IPS-15b (cell line): ENCODE measurements around the gene UROC1.

ENCODE experiments used
- H3K27me3 ChIP-seq: one replicate; pipeline ENCODE4 v1.6.1; 2013; ENCODE audit warnings: low read length; ENCODE audit not compliant: control insufficient read depth, insufficient read depth
- H3K36me3 ChIP-seq: one replicate; pipeline ENCODE4 v1.6.1; 2013; ENCODE audit warnings: low read length; ENCODE audit not compliant: control insufficient read depth, insufficient read depth
- H3K4me1 ChIP-seq: one replicate; pipeline ENCODE4 v1.6.1; 2013; ENCODE audit warnings: mild to moderate bottlenecking, low read length; ENCODE audit not compliant: control insufficient read depth, insufficient read depth
- H3K4me3 ChIP-seq: one replicate; pipeline ENCODE4 v1.5.1; 2013; ENCODE audit warnings: low read depth, low read length
- H3K9ac ChIP-seq: one replicate; pipeline ENCODE4 v1.6.1; 2013; ENCODE audit warnings: low read depth, mild to moderate bottlenecking, low read length
- H3K9me3 ChIP-seq: one replicate; pipeline ENCODE4 v1.6.1; 2013; ENCODE audit warnings: mild to moderate bottlenecking, low read length; ENCODE audit not compliant: control insufficient read depth, insufficient read depth

UROC1 gene

GRCh38 chr3:126507886-126508285 lies 9.7 kb downstream of the UROC1 start:
- Histone ChIP-seq H3K4me3 (no peak overlapping the region), H3K9ac (no peak overlapping the region), H3K9me3 (no peaks in the 10 kb centered on the region), H3K27me3 (no peaks in the 10 kb centered on the region), H3K36me3 (no peaks in the 10 kb centered on the region), H3K4me1 (no peaks in the 10 kb centered on the region)

- H3K27me3 ChIP-seq, result no peaks in the 10 kb centered on the region
- no peaks in the 10 kb centered on the region for H3K4me1 ChIP-seq
- H3K9me3 ChIP-seq, result no peaks in the 10 kb centered on the region
- no peak overlapping the region for H3K9ac ChIP-seq
- H3K4me3 ChIP-seq, result no peak overlapping the region
- no peaks in the 10 kb centered on the region for H3K36me3 ChIP-seq
Observed at GRCh38 chr3:126503701-126504100, 13.9 kb downstream of the UROC1 start.

GRCh38 chr3:126502656-126503055 lies 14.9 kb downstream of the UROC1 start:
- Histone ChIP-seq H3K4me1 (no peaks in the 10 kb centered on the region), H3K9me3 (no peaks in the 10 kb centered on the region), H3K27me3 (no peaks in the 10 kb centered on the region), H3K9ac (no peak overlapping the region), H3K4me3 (no peak overlapping the region), H3K36me3 (no peaks in the 10 kb centered on the region)

GRCh38 chr3:126501736-126502135 lies 15.8 kb downstream of the UROC1 start:
- H3K9ac ChIP-seq, result no peak overlapping the region
- H3K27me3 ChIP-seq, result no peaks in the 10 kb centered on the region
- H3K4me1 ChIP-seq, result no peaks in the 10 kb centered on the region
- H3K9me3 ChIP-seq, result no peaks in the 10 kb centered on the region
- H3K36me3 ChIP-seq, result no peaks in the 10 kb centered on the region
- H3K4me3 ChIP-seq, result no peak overlapping the region

- Histone ChIP-seq H3K27me3 (no peaks in the 10 kb centered on the region), H3K36me3 (no peaks in the 10 kb centered on the region), H3K9me3 (no peaks in the 10 kb centered on the region), H3K9ac (no peak overlapping the region), H3K4me3 (no peak overlapping the region), H3K4me1 (no peaks in the 10 kb centered on the region)
Observed at GRCh38 chr3:126501054-126501453, 16.5 kb downstream of the UROC1 start.

GRCh38 chr3:126500016-126500415 lies 17.6 kb downstream of the UROC1 start:
- H3K9me3 ChIP-seq, result no peaks in the 10 kb centered on the region
- H3K27me3 ChIP-seq, result no peaks in the 10 kb centered on the region
- no peak overlapping the region for H3K4me3 ChIP-seq
- H3K36me3 ChIP-seq, result no peaks in the 10 kb centered on the region
- H3K9ac ChIP-seq, result no peak overlapping the region
- H3K4me1 ChIP-seq, result no peaks in the 10 kb centered on the region

- Histone ChIP-seq H3K4me1 (no peaks in the 10 kb centered on the region), H3K9ac (no peak overlapping the region), H3K27me3 (no peaks in the 10 kb centered on the region), H3K9me3 (no peaks in the 10 kb centered on the region), H3K36me3 (no peaks in the 10 kb centered on the region), H3K4me3 (no peak overlapping the region)
Observed at GRCh38 chr3:126499401-126499800, 18.2 kb downstream of the UROC1 start.

GRCh38 chr3:126498929-126499328 lies 18.6 kb downstream of the UROC1 start:
- H3K9ac ChIP-seq, result no peak overlapping the region
- H3K4me3 ChIP-seq, result no peak overlapping the region
- H3K27me3 ChIP-seq, result no peaks in the 10 kb centered on the region
- H3K36me3 ChIP-seq, result no peaks in the 10 kb centered on the region
- no peaks in the 10 kb centered on the region for H3K9me3 ChIP-seq
- H3K4me1 ChIP-seq, result no peaks in the 10 kb centered on the region

- Histone ChIP-seq H3K4me3 (no peak overlapping the region), H3K4me1 (no peaks in the 10 kb centered on the region)
Observed at GRCh38 chr3:126498461-126498860, 19.1 kb downstream of the UROC1 start.

GRCh38 chr3:126497956-126498355 lies 19.6 kb downstream of the UROC1 start:
- H3K9me3 ChIP-seq, result no peaks in the 10 kb centered on the region
- no peaks in the 10 kb centered on the region for H3K27me3 ChIP-seq
- no peaks in the 10 kb centered on the region for H3K4me1 ChIP-seq
- no peaks in the 10 kb centered on the region for H3K36me3 ChIP-seq
- no peak overlapping the region for H3K9ac ChIP-seq
- H3K4me3 ChIP-seq, result no peak overlapping the region

More at GRCh38 chr3:126498461-126498860, 19.1 kb downstream of the UROC1 start:
- Histone ChIP-seq H3K9ac (no peak overlapping the region), H3K27me3 (no peaks in the 10 kb centered on the region), H3K36me3 (no peaks in the 10 kb centered on the region), H3K9me3 (no peaks in the 10 kb centered on the region)

GRCh38 chr3:126496894-126497850 lies 20.4 kb downstream of the UROC1 start:
- no peak overlapping the region for H3K4me3 ChIP-seq
- H3K9ac ChIP-seq, result no peak overlapping the region
- H3K4me1 ChIP-seq, result no peaks in the 10 kb centered on the region
- H3K36me3 ChIP-seq, result no peaks in the 10 kb centered on the region
- H3K27me3 ChIP-seq, result no peaks in the 10 kb centered on the region
- H3K9me3 ChIP-seq, result no peaks in the 10 kb centered on the region

GRCh38 chr3:126495786-126496185 lies 21.8 kb downstream of the UROC1 start:
- Histone ChIP-seq H3K36me3 (no peaks in the 10 kb centered on the region), H3K9ac (no peak overlapping the region), H3K4me3 (no peak overlapping the region), H3K9me3 (no peaks in the 10 kb centered on the region), H3K27me3 (no peaks in the 10 kb centered on the region), H3K4me1 (no peaks in the 10 kb centered on the region)
